ENCODE data around the gene FFAR4.

Gene FFAR4

GRCh38 chr10:93601146-93601773, 34.8 kb downstream of the FFAR4 start, which contains the start of gene RBP4:
RBP4 (minus strand) TSS chr10:93601235; CDS start chr10:93601028, 207 bp downstream.
- FAIRE-seq, result no peak

GRCh38 chr10:93601774-93602162, 35.3 kb downstream of the FFAR4 start:
- FAIRE-seq, result no peak

GRCh38 chr10:93603023-93603422, 36.6 kb downstream of the FFAR4 start:
- FAIRE-seq, result no peak

- FAIRE-seq, result no peak
Observed at GRCh38 chr10:93604146-93604545, 37.7 kb downstream of the FFAR4 start.

- no peak for FAIRE-seq
Observed at GRCh38 chr10:93608421-93608820, 42.0 kb downstream of the FFAR4 start.

- FAIRE-seq, result no peak
Observed at GRCh38 chr10:93612311-93612710, 45.8 kb downstream of the FFAR4 start, which contains the start of gene PDE6C. PDE6C (plus strand) TSS chr10:93612537; CDS start chr10:93612726, 189 bp downstream.

- no peak for FAIRE-seq
Observed at GRCh38 chr10:93613126-93613525, 46.7 kb downstream of the FFAR4 start.

- FAIRE-seq, result no peak
Observed at GRCh38 chr10:93614101-93614825, 47.8 kb downstream of the FFAR4 start.

DNA sequence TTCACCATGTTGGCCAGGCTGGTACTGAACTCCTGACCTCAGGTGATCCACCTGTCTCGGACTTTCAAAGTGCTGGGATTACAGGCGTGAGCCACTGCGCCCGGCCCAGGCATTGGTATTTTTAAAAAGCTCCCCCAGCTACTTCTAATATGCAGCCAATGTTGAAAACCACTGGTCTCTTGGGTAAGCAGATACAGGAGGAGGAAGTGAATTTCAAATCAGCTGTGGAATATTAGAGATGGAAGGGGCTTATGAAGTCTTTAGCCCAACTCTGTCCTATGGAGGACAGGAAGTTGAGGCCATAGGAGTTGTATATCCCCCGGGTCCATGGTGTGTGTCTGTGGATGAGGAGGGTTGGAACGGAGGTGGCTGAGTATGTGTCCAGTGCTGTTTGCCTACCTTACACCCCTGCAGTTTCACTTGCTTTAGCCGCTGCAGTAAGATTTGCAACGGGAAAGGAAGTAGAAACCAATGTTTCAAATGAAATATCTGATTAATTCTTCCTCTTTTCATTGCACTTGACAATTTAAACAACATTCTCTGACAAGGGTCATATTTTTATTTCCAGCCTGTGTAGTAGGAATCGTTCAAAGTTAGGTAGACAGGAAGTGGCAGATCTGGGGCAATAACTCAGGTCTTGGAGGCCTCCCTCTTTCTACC, 49.2 kb downstream of the FFAR4 start:
- FAIRE-seq, result no peak

GRCh38 chr10:93620925-93621324, 54.5 kb downstream of the FFAR4 start:
- no peak for FAIRE-seq

DNA sequence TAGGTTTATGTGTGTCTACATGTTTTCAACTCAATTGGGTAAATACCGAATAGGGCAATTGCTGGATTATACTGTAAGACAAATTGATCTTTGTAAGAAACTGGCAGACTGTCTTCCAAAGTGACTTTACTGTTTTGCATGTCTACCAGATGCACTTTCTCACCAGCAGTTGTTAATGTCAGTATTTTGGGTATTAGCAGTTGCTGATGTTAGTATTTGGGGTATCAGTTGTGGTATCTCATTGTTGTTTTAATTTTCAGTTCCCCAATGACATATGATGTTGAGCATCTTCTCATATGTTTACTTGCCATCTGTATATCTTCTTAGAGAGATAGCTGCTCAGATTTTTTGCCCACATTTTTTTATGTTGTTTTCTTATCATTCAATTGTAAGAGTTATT, 56.5 kb downstream of the FFAR4 start:
- no peak for FAIRE-seq

DNA sequence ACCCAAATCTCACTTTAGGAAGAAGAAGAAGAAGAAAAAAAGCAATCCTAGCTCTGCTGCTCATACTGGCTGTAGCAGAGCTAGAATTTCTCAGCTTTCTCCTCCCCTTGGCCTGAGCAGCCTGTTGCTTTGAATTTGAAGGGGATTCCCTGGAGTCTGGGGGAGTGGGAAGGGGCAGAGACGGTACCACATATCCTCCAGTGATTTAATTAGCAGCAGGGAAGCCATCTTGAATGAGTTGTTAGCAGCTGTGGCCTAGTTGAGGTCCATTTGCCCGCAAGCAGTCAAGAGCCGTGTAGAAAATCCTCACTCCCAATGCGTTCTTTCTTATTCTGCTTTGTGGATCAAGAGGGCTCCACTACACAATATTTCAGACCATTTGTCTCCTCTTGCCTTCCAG, 62.4 kb downstream of the FFAR4 start:
- no peak for FAIRE-seq

DNA sequence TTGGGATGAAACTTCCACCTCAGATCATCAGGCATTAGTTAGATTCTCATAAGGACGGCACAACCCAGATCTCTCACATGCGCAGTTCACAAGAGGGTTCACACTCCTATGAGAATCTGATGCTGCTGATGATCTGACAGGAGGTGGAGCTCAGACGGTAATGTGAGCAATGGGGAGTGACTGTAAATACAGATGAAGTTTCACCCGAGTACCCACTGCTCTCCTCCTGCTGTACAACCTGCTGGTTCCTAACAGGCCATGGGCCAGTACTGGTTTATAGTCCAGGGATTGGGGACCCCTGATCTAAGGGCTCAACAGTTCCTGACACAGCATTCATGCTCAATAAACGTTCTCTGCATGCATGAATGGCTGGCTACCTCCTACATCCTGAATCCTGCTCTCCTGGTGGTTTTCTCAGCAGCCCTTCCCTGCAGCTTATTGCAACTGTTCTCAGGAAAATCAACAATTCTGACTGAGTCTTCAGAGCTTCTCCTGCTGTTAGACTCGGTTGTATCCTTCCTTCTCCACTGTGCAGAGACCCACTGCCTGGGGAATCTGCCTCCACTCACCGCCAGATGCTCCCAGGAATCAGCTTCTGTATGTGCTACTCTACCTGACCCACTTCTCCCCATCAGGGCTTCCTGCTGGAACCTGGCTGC, 63.3 kb downstream of the FFAR4 start:
- no peak for FAIRE-seq

GRCh38 chr10:93630625-93631557, 64.4 kb downstream of the FFAR4 start:
- no peak for FAIRE-seq

Data from colon (tissue), 2 donors.